NCI-H1930 (cell line): ENCODE measurements around the gene OLFML2B.

Experiments
- DNase-seq, 2 experiments: peaks; one replicate each; lab custom pipeline; 2025; lab: John Stamatoyannopoulos, UW

OLFML2B gene

GRCh38 chr1:161978011-161978790 lies 45.5 kb downstream of the OLFML2B start:
- no peak for DNase-seq

GRCh38 chr1:161973924-161974845 lies 49.5 kb downstream of the OLFML2B start:
- DNase-seq, result no peak

- DNase-seq, result no peak
These were observed 50.8 kb downstream of the OLFML2B start for GRCh38 chr1:161972828-161973227.

- no peak for DNase-seq
These were observed 53.0 kb downstream of the OLFML2B start for GRCh38 chr1:161970633-161971032.

DNA sequence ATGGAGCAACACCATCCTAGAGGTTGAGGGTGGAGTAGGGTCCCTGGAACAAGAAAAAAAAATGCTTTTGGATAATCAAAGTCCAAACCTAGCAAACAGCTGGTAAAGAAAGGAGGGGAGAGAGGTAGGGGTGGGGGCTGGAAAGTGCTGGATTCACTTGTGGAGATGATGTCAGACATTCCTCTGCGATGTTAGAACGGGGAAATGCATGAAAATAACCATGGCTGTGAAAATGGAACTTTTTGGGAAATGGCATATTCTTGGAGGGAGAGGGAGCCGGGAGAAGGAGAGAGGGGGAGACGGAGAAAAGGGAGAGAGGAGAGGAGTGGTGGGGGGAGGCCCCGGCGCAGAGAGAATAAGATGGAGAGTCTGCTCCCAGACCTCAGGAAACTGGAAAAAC lies 53.6 kb downstream of the OLFML2B start:
- DNase-seq, result no peak

DNA sequence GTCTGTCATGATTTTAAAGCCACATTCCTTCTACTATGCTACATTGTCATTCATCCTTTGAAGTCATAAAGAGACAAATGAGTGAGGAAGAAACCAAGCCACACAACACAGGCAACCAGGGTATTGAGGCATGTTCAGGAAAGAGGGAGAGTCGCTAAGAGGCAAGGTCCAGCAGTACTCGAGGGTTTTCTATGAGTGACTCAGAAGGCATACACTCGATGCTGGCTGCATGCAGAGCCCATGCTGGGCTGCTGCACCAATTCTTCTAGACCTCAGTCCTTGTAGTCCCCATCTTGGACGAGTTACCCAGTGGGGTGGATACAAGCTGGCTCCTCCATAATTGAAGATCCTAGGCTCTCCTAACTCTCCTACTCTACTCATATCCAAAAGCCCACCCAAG lies 57.6 kb downstream of the OLFML2B start:
- DNase-seq, result no peak

GRCh38 chr1:161962091-161962887 lies 61.4 kb downstream of the OLFML2B start:
- DNase-seq, result no peak

- DNase-seq, result no peak
These were observed 65.2 kb downstream of the OLFML2B start for GRCh38 chr1:161958425-161958824.

DNA sequence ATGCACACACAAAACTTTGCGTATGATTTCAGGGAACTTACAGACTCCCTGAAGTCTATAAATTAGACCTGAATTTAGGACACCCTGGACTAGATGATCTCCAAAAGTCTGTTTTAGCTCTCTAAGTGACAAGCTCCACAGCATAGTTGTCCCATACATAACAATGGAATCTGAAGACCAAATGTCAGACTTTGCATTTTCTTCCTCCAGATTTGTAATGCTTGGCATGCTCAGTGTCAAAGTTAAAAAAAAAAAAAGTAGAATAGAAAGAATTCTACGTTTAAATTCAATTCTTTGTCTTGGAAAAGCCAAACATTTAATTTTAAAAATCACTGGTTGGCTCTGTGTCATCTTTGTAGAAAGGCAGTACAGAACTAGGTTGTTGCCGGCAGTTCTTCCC lies 66.7 kb downstream of the OLFML2B start:
- DNase-seq, result no peak

DNA sequence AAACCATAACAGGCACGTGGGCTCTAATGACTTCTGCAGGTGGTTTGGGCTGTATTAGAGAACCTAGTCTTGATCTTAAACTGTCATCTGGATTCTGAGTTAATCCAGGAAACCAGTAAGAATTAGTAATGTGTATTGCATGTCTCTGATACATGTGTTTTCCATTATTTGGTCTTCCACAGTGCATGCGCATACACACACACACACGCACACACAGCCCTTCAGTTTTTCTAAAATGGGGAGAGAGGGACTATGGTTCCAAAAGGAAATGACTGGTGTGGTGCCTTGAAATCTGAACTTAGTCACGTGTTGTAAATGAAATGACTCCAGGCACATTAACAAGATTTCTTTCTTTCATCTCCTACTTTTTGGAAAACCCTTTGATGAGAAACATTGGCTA lies 67.6 kb downstream of the OLFML2B start:
- DNase-seq, result no peak

DNA sequence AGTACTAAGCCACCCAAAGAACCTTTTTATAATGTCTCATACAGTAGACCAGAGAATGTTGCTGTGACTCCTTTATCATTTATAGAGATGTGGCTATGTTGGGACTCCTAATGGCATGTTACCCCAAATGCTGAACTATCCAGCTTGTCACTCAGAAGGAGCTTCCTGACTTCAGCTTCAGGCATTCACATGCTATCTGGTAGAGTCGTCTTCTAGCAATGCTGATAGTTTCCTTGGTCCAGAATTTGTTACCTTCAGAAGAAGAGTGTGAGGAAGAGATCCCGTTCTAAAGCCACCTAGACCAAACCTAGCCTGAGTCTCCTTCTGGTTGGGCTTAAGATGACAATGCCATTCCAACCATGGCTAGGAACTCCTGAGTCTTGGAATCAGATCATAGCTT lies 68.1 kb downstream of the OLFML2B start:
- no peak for DNase-seq

- DNase-seq, result no peak
These were observed 69.2 kb downstream of the OLFML2B start for GRCh38 chr1:161954466-161954865.

DNA sequence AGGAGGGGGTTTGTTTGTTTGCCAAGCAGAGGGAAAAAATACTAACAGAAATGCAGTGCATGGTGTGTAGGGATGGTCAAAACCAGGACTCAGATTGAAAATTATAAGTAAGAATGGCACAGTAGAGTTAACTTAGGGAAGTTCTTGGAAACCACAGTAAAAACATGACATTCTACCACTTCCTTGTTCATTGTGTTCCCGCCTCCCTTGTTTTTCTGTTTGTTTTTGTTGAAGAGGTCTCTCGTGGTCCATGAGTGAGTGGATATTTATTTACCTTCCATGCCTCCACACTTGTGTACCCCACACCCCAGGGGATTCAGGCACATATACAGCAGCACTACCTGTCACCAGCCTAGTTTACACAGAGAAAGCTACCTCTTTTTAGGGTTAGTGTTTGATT lies 69.6 kb downstream of the OLFML2B start:
- DNase-seq, result no peak

DNA sequence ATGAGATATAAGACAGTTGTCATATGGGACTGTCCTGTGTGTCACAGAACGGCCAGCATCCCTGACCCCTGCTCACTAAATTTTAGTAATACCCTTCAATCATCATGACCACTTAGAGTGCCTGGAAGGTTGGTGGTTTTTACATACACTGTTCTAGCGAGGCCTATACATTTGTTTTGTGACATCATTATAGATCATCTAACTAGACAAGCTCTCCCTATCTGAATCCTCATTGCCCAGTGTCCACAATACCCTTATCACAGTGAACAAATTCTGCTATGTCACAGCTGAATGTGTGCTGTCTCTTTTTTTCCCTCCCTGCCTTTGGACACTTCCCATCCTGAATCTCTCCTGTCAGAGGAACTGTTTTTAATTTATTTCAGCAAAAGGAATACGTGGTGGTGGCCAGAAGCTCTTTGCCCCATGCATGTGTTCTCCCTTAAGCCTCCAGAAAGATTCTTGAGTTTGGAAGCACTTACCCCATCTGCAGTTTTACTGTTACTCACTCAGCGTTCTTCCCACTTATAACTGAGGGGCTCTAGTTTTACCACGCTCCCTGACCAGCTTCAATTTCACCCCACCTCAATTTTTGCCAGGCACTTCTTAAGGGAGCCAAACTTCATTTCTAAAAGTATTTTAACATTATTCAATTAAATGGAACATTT lies 70.3 kb downstream of the OLFML2B start:
- no peak for DNase-seq

DNA sequence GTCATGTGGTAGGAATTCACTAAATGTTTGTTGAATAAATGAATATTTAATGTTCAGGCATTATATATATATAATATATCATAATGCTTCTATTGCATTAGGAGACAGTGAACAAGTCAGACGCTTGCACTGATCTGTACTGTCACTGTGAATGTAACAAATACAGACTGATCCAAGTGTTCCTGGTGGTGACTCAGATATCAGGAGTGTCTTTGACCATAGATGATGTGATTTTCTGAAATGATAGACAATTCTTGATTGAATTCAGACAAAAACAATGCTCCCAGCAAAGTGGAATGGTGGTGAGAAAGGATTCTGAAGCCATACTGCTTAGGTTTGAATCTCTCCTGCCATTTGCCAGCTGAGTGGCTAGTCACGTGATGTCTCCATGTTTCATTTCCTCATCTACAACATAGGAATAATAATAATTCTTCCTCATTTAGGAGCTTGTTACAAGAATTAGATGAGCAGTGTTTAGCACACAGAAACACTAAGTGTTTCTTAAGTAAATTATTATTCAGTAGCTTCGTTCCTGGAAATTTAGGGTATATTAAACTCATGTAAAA lies 71.0 kb downstream of the OLFML2B start:
- no peak for DNase-seq

GRCh38 chr1:161951646-161952045 lies 72.0 kb downstream of the OLFML2B start:
- no peak for DNase-seq

DNA sequence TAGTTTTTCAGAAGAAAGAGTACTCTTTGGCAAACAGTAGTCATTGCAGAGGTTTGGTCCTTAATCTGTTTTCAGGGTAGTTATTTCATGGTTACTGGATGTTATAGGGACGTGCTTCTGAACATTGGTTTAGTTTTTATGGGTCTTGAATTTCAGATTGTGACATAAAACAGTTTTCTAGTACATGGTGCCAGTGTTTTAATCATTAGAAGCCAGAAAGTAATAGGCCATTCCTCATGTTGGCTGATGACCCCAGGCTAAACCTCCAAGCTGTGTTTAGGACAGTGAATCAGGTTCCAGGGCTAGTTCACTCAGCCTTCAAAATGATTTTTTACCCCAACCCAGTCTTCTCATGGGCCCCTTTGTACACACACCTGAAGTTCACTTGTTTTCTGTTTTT lies 73.3 kb downstream of the OLFML2B start:
- no peak for DNase-seq

DNA sequence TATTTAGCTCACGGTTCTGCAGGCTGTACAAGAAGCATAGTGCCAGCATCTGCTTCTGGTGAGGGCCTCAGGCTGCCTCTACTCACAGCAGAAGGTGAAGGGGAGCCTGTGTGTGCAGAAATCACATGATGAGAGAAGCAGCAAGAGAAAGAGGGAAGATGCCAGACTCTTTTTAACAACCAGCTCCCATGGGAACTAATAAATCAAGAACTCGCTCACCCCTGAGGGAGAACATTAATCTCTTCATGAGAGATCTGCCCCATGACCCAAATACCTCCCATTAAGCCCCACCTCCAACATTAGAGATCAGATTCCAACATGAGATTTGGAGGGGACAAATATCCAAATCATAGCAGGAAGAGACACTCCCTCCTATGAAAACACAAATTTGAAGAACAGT lies 74.1 kb downstream of the OLFML2B start:
- DNase-seq, result no peak

DNA sequence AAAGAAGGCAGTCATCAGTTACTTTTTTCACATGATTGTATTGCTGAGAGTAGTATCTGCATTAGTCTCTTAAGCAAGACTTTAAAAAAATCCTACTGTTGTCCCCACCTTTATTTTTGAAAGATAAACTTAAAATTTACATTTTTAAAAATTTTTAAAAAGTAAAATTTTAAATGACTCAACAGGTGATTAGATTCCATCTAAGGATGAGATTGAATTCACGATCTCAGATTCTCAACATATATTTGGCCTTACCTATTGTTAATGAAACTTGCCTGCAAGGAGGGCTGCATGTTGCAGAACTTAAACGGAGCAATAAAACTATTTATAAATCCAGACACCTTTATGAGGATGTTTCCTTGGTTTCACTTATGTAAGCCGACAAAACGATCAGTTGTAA lies 75.2 kb downstream of the OLFML2B start:
- no peak for DNase-seq

GRCh38 chr1:161946071-161946987 lies 77.3 kb downstream of the OLFML2B start:
- DNase-seq, result no peak
